ENCODE data around the gene RBM47.
"Not testable (repeated sequence)": the region's sequence is repeated elsewhere in the genome, so short reads cannot be mapped to it uniquely, and the experiment has no call there.

Gene RBM47

DNA sequence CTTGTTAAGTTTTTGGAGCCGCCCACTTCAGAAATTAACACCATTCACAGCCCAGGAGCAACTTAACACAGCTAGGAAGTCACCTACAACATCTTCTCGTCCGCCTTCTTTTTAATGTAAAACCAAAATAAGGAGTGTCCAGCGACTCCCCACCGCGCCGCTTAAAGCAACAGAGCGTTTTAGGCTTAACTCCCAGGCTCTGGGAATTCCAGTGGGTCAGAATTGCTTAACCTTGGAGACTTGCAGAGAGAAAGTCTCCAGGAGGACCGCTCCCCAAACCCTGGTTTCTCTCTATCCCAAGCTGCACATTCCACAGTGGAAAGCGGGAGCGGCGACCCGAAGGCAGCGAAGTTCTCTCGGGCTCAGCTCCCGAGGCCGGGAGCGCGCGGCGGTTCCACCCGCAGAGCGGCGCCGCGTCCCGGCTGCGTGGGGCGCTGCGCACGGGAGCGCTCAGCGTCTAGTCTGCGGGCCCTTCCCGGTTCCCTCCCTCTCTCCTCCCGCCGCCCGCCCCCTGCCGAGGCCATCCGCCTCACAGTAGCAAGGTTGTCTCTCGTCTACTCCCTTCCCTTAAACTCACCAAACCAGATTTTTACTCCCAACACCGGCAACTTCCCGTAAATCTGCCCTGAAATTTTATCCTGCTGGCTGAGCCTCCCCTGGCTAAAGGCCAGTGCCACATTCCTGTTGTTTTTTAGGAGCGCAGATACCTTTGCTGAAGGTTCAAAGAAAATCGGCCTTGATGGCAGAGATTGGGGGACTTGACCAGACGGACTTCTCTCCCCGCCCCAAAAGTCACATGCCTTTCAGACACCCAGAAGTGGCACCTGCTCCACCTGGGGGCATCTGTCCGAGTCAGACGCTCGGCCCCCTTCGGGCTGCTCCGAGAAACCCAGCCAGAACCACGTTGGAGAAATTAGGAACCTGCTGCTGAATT is at the start of gene RBM47:
TSS of gene RBM47 (minus strand) at position 464 of the 934 bp plus-strand sequence. CDS start 190,971 bp downstream, outside the sequence.
- DNase-seq: no peak

DNA sequence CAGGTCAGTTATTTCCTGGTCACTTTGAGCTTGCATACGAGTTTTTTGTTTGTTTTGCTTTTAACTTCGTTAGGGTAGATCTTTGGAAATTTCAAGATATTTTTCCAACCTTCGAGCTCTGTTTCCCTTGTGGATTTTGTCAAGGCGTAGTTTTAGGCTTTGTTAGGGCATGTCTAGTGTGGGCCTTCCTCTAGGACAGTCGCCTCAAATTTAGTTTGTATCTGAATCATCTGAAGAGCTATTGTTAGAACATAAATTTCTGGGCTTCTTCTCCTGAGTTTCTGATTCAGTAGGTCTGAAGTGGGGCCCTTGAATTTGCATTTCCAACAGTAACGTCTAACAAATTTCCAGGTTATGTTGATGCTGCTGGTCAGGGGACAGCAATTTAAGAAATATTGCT is 48.8 kb upstream of the RBM47 start:
- no peak for DNase-seq

DNA sequence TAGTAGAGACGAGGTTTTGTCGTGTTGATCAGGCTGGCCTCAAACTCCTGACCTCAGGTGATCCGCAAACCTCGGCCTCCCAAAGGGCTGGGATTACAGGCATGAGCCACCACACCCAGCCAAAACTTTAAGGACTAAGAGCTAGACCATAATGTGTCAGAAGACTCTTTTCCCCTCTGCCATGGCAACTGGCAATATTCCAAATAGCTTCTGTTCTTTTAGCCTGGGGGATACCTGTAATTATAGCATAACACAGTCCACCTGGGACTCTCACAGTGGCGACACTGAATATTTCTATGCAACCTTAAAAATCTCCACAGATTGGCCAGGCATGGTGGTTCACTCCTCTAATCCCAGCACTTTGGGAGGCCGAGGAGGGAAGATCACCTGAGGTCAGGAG is 45.5 kb upstream of the RBM47 start:
- DNase-seq: peak; percentile 11

DNA sequence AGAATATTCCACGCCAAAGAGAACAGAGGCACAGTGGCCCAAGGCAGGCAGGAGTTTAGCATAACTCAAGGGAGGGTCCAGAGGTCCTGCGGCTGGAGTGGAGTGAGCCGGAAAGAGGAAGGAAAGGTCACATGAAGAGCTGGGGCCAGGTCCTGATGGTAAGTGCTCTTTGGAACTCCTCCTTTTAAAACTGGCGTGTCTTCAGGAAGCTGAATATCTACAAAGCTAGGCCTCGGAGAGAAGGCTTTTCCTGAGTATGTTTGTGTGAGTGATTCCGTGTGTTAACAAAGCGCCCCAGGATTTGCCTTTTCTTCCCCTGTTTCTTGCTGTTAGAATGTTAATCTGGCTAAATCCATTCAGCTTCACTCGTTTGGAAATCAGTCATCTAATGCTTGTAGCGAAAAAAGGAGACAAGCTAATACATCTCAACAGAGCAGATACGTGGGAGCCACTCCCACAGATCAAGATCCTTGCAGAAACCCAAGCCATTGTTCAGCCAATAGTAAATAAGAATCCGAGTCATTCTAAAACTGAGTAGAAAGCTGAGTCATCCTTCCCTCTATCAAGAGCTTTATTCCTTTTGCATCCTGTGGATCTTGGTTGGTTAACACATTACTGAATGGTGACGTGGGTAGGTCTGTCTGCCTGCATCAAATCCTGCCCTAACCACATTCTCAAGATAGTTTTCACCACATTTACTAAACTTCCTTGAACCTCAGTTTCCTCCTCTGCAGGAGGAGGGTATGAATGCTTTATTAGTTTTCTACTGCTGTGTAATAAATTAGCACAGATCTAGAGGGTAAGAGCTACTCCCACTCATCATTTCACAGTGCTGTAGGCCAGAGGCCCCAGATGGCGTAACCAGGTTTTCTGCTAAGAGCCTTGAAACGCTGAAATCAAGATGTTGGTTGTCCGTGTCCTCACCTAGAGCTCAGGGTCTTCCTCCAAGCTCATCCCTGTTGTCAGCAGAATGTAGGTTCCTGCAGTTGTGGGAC is 43.2 kb upstream of the RBM47 start:
- DNase-seq: no peak

DNA sequence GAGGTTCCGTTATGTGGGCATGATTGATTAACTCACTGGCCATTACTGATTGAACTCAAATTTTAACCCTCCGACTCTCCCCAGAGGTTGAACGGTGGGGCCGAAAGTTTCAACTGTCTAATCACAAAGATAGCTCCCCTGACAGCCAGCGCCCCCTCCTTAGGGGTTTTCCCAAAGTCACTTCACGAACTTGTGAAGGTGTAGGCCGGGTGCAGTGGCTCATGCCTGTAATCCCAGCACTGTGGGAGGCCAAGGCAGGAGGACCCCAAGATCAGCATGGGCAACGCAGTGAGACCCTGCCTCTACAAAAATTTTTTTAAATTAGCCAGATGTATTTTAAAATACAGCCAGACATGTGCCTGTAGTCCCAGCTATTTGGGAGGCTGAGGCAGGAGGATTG is 39.8 kb upstream of the RBM47 start:
- DNase-seq: no peak

DNA sequence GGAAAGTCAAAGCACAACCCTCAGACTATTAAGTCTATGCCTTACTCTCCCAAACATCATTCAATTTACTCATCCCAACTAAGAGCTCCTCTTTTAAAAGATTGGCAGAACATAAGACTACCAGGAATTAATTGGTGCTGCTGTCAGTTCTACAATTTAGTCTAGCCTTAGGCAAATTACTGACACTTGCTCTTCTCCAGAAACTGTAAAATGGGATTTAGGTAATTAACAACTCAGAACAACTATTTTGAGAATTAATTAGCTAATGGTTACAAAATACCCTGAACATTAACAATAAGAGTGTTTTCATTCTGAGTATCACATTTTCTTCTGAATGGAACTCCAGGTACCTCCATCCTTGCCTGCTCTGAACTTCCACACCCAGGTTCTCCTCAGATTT is 36.2 kb upstream of the RBM47 start:
- DNase-seq: no peak

DNA sequence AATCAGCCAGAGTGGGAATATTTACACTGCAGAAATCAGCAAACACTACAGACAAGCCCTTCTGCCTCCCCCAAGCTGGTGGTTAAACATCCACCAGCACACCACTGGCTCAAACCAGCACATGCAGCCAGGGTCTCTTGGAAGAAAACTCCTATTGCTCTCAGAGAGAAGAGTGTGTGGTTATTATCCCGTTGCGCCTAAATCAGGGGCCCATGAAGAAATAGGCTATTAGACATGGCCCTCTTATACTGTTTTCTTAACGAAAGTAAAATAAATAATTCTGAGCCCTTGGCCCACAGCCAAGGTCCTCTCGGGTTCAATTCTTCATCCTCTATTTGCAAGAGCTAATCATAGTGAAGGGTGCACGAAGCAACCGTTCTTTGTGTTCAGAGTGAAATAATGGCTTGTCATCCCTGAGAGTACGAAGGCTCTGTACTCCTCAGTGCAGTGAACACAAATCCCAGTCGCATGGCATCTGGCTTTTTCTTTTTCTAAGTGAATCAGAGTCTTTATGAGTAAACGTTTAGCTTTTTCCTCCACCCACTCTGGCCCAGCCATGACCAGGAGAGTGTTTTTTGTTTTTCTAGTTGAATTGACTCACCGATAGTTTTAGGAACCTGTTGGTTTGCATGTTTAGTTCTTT is 33.4 kb upstream of the RBM47 start:
- DNase-seq: peak; percentile 72

DNA sequence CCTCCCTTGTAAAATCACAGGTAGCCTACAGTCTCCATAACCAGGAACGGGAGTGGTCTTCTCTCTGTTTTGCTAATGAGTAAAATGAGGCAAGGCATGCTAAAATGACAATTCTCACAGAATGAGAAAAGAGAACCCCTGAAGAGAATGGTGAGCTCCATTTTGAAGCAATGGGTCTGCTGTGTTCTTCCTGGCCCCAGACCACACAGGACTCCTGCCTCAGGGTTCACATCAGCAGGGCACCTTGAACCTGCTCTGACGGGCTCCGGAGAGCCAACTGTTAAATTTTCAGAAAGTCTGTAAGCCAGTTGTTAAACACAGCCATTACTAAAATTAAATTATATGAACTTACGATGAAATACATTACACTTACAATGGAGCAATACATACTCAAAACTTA is 32.1 kb upstream of the RBM47 start:
- DNase-seq: no peak

DNA sequence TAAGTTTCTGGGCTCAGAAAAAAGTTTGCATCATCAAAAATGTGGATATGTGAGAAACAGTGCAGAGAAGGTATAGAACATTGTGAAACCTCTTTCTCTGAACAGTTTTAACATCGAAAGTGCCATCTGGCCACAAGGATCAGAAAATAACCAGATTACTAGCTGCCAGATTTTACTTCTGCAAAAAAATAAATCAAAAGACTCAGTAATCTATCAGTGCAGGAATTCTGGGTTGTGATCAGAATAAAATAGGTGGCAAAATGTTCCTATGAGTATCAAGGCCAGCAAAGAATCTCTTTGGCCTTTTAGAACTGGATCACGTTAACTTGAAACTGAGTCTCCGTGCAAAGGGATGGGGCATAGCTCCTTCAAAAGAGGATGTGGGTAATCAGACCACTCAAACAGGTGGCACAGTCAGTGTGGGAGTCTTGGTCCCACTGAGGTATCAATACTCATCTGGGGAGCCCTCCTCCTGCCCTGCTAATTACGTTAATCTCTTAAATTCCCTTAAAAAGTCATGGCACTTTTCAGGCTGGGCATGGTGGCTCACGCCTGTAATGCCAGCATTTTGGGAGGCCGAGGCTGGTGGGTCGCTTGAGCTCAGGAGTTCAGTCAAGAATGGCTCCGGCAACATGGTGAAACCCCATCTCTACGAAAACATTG is 26.7 kb upstream of the RBM47 start:
- no peak for DNase-seq

DNA sequence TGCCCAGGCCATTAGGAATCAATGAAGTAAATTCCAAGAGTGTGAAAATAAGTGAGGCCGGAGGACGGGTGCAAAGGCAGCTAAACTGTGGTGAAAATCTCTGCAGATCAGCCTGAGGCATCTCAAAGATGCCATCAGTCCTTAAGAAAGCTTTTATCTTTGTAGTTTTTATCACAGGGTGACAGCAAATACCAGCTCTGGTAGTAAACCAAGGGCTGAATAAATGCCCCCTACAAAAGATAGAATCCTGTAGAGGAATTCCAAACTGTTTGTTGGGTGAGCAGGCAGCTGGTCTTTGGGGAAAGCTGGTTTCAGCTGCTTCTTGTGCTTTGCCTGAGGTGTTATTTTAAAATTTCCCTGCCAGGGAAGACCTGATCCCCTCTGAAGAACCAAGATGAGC is 21.6 kb upstream of the RBM47 start:
- no peak for DNase-seq

DNA sequence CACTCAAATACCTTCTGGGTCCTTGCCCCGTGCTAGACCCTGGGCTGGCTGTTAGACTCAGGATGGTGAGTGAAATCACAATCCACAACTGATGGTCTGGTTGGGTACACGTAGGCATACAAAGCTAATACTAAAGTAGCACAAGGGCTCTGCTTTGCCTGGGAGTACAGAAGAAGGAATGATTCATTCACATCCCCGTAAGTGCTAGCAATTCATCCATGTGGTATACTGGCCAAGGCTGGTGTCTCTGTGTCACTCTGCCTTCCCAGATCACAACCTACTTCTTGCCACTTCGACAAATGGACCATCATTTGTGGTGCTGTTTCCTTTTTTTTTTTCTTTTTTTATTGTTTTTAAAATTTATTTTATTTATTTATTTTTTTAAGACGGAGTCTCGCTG is 19.7 kb upstream of the RBM47 start:
- no peak for DNase-seq

DNA sequence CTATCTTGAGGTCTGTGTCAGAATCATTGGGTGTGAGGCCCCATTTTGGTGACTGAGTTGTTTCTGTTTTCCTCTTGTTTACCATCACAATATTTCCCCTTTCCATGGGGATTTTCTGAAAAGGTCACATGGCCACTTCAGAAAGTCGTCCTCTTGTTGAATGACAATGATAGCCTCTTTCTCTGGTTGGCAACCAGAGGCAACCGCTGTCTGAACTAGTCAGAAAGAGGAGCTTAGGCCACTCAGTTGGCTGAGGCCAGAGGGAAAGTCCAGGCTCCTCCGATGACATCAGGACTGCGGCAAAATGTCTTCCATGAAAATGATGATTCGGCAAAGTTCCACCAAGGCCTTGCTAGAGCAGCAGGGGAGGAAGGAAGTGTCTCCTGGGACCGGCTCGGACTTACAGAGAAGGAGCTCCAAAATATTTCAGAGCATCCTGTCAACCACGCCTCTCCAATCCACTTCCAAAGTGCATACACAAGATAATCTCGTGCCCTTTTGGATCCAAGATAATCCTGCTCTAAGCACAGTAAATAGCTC is 19.1 kb upstream of the RBM47 start:
- no peak for DNase-seq

DNA sequence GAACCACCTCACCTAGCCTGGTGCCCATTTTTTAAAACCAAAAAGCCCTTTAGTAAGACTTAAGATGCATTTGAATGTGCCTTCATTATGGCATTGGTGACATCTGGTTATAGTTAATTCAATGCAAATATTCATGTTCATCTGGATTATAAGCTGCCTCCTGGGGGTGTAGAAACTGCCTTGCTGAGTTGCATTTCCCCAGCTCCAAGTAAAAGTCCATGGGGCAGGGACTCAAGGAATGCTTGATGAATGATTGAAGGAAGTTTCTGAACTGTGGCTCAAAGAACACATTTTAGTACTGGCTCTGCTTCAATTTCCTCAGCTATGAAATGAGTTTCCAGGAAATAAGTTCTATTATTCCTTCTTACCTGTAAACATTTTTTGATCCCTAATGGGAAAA is 18.5 kb upstream of the RBM47 start:
- DNase-seq: no peak

DNA sequence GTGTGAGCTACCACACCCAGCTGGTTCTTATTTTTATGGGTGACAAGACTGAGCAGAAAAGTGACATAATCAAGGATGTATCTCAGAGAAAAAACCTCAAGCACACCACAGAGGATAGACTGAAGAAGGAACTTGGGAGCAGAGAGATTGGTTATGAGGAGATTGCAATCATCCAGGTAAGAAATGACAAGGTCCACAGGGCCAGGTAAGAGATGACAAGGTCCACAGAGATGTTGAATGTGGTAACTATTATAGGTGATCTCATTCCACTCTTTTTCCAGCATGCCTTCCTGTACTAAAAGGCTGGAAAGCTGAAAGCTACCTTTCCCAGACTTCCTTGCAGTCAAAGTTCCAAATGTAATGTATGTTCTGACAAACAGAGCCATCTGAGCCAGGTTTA is 15.9 kb upstream of the RBM47 start:
- no peak for DNase-seq

DNA sequence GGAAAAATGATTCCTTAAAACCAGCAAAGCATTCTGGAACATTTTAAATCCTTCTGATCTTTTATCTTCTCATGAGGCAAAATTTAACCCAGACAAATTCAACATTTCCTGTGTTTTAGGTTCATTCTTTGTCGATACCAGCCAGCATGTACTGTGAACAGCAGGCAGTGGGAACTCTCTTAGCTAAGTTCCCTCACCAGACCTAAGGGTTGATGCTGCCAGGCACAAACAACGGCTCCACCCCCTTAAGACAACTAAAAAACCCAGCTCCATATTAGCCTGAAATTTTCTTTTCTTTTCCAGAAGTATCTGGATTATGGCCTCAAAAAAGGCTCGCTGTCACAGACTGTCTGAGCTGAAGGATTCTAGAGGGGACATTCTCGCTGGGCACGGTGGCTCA is 2.4 kb upstream of the RBM47 start:
- no peak for DNase-seq

DNA sequence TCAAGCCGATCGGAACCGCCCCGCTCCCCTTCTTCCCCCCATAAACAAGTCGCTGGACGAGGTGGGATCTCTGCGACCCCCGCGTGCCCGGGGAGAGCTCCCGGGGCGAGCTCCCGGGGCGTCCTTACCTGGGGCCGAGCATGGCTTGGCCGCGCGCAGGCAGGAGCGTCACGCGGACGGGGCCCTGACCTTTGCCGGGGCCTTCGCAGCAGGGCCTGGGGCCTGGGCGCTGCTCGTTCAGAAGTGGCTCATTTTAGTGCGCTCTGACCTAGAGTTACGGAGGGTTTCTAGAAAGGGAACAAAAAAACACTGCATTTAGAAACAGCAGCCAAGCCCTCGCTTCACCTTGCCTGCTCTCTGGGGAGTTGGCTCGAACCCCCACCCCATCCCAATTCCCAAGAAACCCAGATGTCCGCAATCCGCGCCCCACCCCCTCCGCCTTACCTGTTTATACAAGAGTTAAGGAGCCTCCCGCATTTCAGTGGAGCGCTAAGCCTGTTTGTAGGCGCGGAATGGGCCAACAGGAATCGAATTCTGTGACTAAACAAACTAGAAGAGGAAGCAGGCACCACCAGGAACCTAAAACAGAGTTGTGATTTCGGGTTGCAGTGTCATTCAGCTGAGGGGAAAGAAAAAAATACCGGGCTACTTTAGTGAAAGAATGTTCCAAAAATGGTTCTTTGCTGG is 814 bp upstream of the RBM47 start:
- DNase-seq: no peak

DNA sequence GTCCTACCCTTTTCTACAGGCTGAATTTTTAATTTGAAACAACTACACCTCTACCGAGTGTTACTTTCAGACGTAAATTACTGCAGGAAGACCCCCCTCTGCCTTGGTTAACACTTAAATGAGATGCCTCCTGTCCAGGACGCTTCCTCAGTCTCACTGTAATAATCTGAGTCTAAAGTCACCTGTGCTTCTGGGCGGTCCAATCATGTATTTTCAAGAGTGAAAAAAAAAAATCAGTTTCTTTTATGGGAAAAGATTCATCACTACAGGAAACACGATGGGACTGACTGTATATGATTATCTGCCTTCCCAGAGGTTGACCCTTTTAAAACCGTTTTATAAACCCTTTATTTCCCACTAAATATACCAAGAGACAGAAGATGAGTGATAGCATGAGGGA is 776 bp downstream of the RBM47 start:
- no peak for DNase-seq

DNA sequence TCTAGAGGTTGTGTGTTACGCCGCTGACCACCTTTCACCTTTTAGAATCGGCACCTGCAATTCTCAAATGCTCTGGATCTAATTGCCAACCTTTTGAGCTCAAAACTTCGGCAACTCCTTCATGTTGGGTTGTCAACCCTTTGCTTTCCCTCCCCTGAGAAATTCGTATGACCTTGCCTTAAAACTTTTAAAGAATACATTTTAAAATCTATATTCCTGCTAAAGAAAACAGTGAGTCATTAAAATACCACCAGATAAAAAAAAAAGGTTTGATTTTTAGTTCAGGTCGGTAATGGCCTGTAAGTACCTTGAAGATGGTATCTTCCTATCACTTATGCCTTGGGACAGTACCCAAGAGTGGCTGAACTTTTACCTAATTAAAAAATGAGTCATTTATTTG is 1.3 kb downstream of the RBM47 start:
- not testable (repeated sequence) for DNase-seq

DNA sequence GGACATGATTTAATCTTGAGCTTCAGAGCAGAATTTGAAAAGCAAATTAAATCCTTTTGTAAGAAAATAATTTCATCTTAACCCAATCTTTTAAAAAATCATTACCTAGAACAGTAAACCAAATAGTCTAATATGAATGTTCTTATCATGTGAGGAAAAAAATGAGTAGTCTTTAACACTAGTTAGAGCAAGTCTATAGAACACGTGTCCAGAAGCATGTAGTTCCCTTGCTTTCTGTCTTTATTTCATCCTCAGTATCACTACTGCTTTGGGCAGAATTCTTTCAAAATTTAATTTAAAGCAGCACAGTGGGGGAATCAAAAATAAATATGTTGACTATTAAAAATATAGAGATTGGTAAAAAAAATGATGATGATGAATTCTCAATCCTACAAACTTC is 2.1 kb downstream of the RBM47 start:
- DNase-seq: no peak

DNA sequence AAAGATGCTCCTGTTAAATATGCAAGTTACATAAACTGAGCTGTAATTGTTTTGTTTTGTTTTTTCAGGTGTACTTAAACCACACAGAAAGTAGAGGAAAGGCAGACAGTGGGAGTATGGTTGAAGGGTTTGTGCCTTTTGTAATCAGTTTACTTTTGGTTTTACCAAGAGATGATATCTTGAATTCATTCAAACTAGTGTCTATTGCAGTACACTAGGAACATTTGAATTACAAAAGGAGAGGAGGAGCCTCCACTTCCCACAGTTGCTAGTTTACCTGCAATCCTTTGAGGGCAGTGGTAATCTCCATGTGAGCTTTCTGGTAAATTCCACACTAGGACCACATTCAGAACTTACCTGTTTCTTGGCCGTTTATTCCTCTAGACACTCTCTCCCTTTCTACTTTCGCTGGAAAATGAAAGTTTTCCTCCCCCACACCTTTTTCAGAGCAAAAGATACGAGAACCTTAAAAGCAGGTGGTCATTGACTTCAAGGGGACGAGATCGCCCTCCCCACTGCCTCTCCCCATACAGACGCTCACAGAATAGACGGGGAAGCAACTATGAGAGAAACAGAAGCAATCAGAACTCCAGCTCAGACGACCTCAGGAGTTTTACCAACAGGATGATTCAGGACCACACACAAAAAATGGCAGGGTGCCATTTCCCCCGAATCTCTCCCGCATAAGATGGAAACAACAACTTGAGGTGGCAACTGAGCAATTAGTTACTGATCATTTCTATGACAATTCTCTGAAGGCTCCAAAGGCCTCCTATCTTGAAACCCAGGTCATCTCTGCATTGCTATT is 3.3 kb downstream of the RBM47 start:
- no peak for DNase-seq

DNA sequence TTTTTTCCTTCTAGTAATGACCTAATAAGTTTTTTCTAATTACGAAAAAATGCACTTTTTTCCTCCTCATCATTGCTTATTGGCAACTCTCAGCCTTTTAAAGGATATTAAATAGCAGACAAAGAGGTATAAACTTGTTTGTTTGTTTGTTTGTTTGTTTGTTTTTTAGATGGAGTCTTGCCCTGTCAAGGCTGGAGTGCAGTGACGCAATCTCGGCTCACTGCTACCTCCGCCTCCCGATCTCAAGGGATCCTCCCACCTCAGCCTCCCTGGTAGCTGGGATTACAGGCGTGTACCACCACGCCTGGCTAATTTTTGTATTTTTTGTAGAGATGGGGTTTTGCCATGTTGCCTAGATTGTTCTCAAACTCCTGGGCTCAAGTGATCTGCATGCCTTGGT is 6.0 kb downstream of the RBM47 start:
- DNase-seq: no peak

All from NCI-H1417 treated with DMSO at 0.1 percent for 48 hours (cell line).